Endothelial cell of umbilical vein (primary cell): ENCODE data around the gene AMBP. TPM values are rescaled to one million over a fixed set of nuclear protein-coding genes. Genes with fewer than 3 reads are reported as not detected.
"Not testable (repeated sequence)": the region's sequence is repeated elsewhere in the genome, so short reads cannot be mapped to it uniquely, and the experiment has no call there.

Experiments
- BruUV-seq: library from RNA; stranded (reverse); fragments of 400-500 nt; replicated peaks from 2 replicates; lab custom pipeline; 2021; lab: Mats Ljungman, UMichigan
- CTCF ChIA-PET: fragments of 300-600, 350-600 bp; sonication (Branson Sonifier 250); formaldehyde crosslinking; loops from one replicate; lab custom pipeline; 2021; ENCODE audit warnings: antibody characterized with exemption, inconsistent platforms; lab: Charles Lee
- POLR2A ChIA-PET: fragments of 300-600, 350-600 bp; sonication (Branson Sonifier 250); formaldehyde crosslinking; loops from one replicate; lab custom pipeline; 2021; ENCODE audit warnings: antibody characterized with exemption, inconsistent platforms; lab: Charles Lee
- DNase-seq: peaks from one replicate; pipeline ENCODE4 v3.0.0-alpha.2; 2011; ENCODE audit warnings: low read depth, low spot score
- FAIRE-seq: peaks from 2 replicates; lab custom pipeline; 2011; peaks lifted over from hg19 to GRCh38; lab: Jason Lieb, UNC
- H2AFZ ChIP-seq: 2 replicates; pipeline ENCODE4 v1.6.0; 2012; ENCODE audit warnings: low read depth, low read length, control low read depth, inconsistent platforms
- H3K27ac ChIP-seq: 2 replicates; pipeline ENCODE4 v1.5.1; 2011; ENCODE audit warnings: low read depth, mild to moderate bottlenecking, control low read depth, low read length, moderate library complexity; ENCODE audit not compliant: insufficient read depth
- H3K27me3 ChIP-seq, 2 experiments: 2 replicates each; pipeline versions ENCODE4 v1.6.0 to v1.6.1; 2011; ENCODE audit warnings: low read length in 2 of 2, mixed read lengths in 1 of 2; ENCODE audit not compliant: control insufficient read depth in 2 of 2, insufficient read depth in 2 of 2
- H3K36me3 ChIP-seq, 2 experiments: 2 replicates in 1 of 2; 3 replicates in 1 of 2; pipeline ENCODE4 v1.5.1; 2011; ENCODE audit warnings: low read length in 2 of 2, mild to moderate bottlenecking in 1 of 2, moderate library complexity in 1 of 2; ENCODE audit not compliant: control insufficient read depth in 2 of 2, insufficient read depth in 2 of 2; ENCODE audit errors: extremely low read depth in 1 of 2
- H3K4me1 ChIP-seq: 3 replicates; pipeline ENCODE4 v1.5.1; 2011; ENCODE audit warnings: mild to moderate bottlenecking, low read length; ENCODE audit not compliant: control insufficient read depth, insufficient read depth; ENCODE audit errors: extremely low read depth
- H3K4me2 ChIP-seq: 2 replicates; pipeline ENCODE4 v1.6.1; 2011; ENCODE audit warnings: low read length, control low read depth, mixed read lengths; ENCODE audit not compliant: insufficient read depth
- H3K4me3 ChIP-seq, 3 experiments: fragments of 200-600 bp in 1 of 3; sonication (generic), shearing (Covaris generic) in 1 of 3; replicated peaks in 1 of 3; 2 replicates each; pipeline ENCODE4 v1.5.1; 2011 to 2016; ENCODE audit warnings: control low read depth in 3 of 3, low read length in 3 of 3, mild to moderate bottlenecking in 2 of 3, inconsistent platforms in 1 of 3, low read depth in 1 of 3, moderate library complexity in 1 of 3; ENCODE audit not compliant: insufficient read depth in 1 of 3
- H3K79me2 ChIP-seq: 2 replicates; pipeline ENCODE4 v1.6.0; 2012; ENCODE audit warnings: low read length, inconsistent platforms; ENCODE audit not compliant: control insufficient read depth, insufficient read depth
- H3K9ac ChIP-seq: replicated peaks from 2 replicates; pipeline ENCODE3; 2011; ENCODE audit warnings: low read length, control low read depth; ENCODE audit not compliant: insufficient read depth; ENCODE audit errors: extremely low read depth
- H3K9me1 ChIP-seq: replicated peaks from 3 replicates; pipeline ENCODE4 v1.6.0; 2011; ENCODE audit warnings: mild to moderate bottlenecking, low read length; ENCODE audit not compliant: control insufficient read depth, insufficient read depth; ENCODE audit errors: extremely low read depth
- H3K9me3 ChIP-seq: replicated peaks from 2 replicates; pipeline ENCODE4 v1.5.1; 2012; ENCODE audit warnings: low read length, inconsistent platforms; ENCODE audit not compliant: control insufficient read depth, insufficient read depth
- H4K20me1 ChIP-seq: replicated peaks from 2 replicates; pipeline ENCODE3; 2011; ENCODE audit warnings: mild to moderate bottlenecking, low read length; ENCODE audit not compliant: control insufficient read depth, insufficient read depth; ENCODE audit errors: extremely low read depth
- CTCF ChIP-seq, 2 donors: IDR thresholded peaks; 1 replicate in 1 of 2; 2 replicates in 1 of 2; pipeline ENCODE4 v1.5.1; 2011; ENCODE audit warnings: low read length in 2 of 2, mild to moderate bottlenecking in 2 of 2, moderate library complexity in 2 of 2, control low read depth in 1 of 2, inconsistent platforms in 1 of 2, low read depth in 1 of 2; ENCODE audit not compliant: insufficient read depth in 1 of 2; ENCODE audit errors: extremely low read depth in 1 of 2
- GATA2 ChIP-seq: IDR thresholded peaks from 2 replicates; pipeline ENCODE4 v1.7.0; 2011; ENCODE audit warnings: low read depth, mild to moderate bottlenecking, moderate library complexity, mixed read lengths, low read length; ENCODE audit not compliant: insufficient read length, insufficient read depth
- JUN ChIP-seq: IDR thresholded peaks from 2 replicates; pipeline ENCODE4 v1.6.1; 2011; ENCODE audit warnings: borderline replicate concordance, low read depth; ENCODE audit not compliant: insufficient read length, insufficient read depth
- dilution Hi-C: fragments of 300-500 bp; cut with MboI; formaldehyde crosslinking; loops from one replicate; pipeline ENCODE4 v1.15.0; 2019; ENCODE audit warnings: low sequenced_read_pairs; ENCODE audit not compliant: extremely low pct_ligation_motif_present
- intact Hi-C: fragments of 100-400 bp; cut with micrococcal nuclease; formaldehyde crosslinking; loops from one replicate; pipeline ENCODE4 v1.10.0; 2022
- polyA plus RNA-seq, 4 experiments: library from polyadenylated mRNA; depleted of rRNA in 3 of 4; stranded (reverse) in 3 of 4; unstranded in 1 of 4; fragments of >200 nt; gene quantifications; 2 replicates each; pipeline versions ENCODE4 v1.2.1 to v1.2.3, GENCODE V29; 2011 to 2012; ENCODE audit warnings: missing spikeins in 1 of 4
- total RNA-seq: library from RNA; stranded (reverse); gene quantifications from 2 replicates; pipeline ENCODE4 v1.2.3, GENCODE V29; 2021

Gene AMBP
- total and polyA plus RNA-seq, 2 donors (not counting 3 experiments of a cell fraction or from before 2014, with no cell fraction given): not detected

GRCh38 chr9:114084282-114085073 lies 6.4 kb upstream of the AMBP start:
- no peaks in the 10 kb centered on the region for H3K9me1 ChIP-seq
- no peak overlapping the region for H3K27ac ChIP-seq
- no peak for TF ChIP-seq GATA2
- dilution Hi-C loops (loop anchor here (25.0 kb wide), 1 partner anchor 203 kb away; no protein-coding TSS in a partner anchor), intact Hi-C loops (no loop called here)
- DNase-seq: no peak
- H3K36me3 ChIP-seq: no peaks in the 10 kb centered on the region
- no peak overlapping the region for H3K4me3 ChIP-seq
- POLR2A ChIA-PET: no interaction called here
- no peak overlapping the region for H3K9ac ChIP-seq
- no peaks in the 10 kb centered on the region for H3K9me3 ChIP-seq
- CTCF ChIA-PET: interaction anchor here (0.6 to 6.1 kb wide), 8 partner anchors 9 to 347 kb away, joined by 3 to 195 read pairs (median 26); partner anchors contain the start of gene COL27A1
- no peaks in the 10 kb centered on the region for H4K20me1 ChIP-seq
- H3K27me3 ChIP-seq: peaks cover 5 to 15% of the 10 kb centered on the region in 2 experiments
- H2AFZ ChIP-seq: no peak overlapping the region
- FAIRE-seq: no peak
- BruUV-seq: no TSS peak
- no peaks in the 10 kb centered on the region for H3K79me2 ChIP-seq
- H3K4me1 ChIP-seq: no peaks in the 10 kb centered on the region
- H3K4me2 ChIP-seq: no peak overlapping the region

DNA sequence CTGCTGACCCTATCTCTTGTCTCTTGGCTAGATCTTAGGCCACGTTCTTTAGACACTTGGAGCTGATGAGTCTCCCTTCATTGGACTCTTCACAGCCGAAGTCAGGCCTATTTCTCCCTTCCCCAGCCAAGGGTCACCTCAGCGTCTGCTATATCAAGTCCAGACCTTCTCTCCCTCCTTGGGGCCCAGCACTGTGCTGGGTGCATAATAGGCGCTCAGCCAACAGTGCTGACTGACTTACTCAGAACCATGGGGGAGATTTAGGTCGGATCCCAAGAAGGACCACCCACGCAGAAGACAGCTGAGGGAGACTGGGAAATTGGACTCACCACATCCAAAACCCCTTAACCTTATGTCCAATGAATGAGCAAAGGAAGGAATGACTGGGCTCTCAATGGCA lies 5.6 kb upstream of the AMBP start:
- H3K27me3 ChIP-seq: peaks cover 5 to 15% of the 10 kb centered on the region in 2 experiments
- no peak overlapping the region for H3K9ac ChIP-seq
- H3K9me3 ChIP-seq: no peaks in the 10 kb centered on the region
- BruUV-seq: no TSS peak
- no peaks in the 10 kb centered on the region for H3K4me1 ChIP-seq
- H2AFZ ChIP-seq: no peak overlapping the region
- H3K9me1 ChIP-seq: no peaks in the 10 kb centered on the region
- intact Hi-C loops (loop anchor here (2.0 kb wide), 1 partner anchor 277 kb away; no protein-coding TSS in a partner anchor), dilution Hi-C loops (loop anchor here (25.0 kb wide), 1 partner anchor 204 kb away; no protein-coding TSS in a partner anchor)
- no peak for DNase-seq
- no peak overlapping the region for H3K4me2 ChIP-seq
- H3K36me3 ChIP-seq: no peaks in the 10 kb centered on the region
- TF ChIP-seq CTCF (IDR thresholded peaks at IDR 0.05; ENCODE audit: extremely low read depth in 1 of 2, insufficient read depth in 1 of 2, low read depth in 1 of 2, low read length in 2 of 2): no peak
- no peak for TF ChIP-seq JUN
- no peaks in the 10 kb centered on the region for H3K79me2 ChIP-seq
- ChIA-PET POLR2A (no interaction called here), CTCF (interaction anchor here (0.6 to 6.1 kb wide), 16 partner anchors 10 to 346 kb away, joined by 3 to 195 read pairs (median 10); partner anchors contain the start of gene COL27A1)
- no peak for FAIRE-seq
- H4K20me1 ChIP-seq: no peaks in the 10 kb centered on the region
- H3K4me3 ChIP-seq: no peak overlapping the region
- H3K27ac ChIP-seq: no peak overlapping the region

- H3K79me2 ChIP-seq, H3K4me1 ChIP-seq, H3K36me3 ChIP-seq, H4K20me1 ChIP-seq, H3K9ac ChIP-seq, H2AFZ ChIP-seq, H3K4me3 ChIP-seq, BruUV-seq, DNase-seq, H3K4me2 ChIP-seq, FAIRE-seq, H3K9me3 ChIP-seq, H3K27ac ChIP-seq, H3K9me1 ChIP-seq: not testable (repeated sequence)
- dilution Hi-C loops: loop anchor here (25.0 kb wide), 1 partner anchor 204 kb away; no protein-coding TSS in a partner anchor
- ChIA-PET CTCF (interaction anchor here (0.5 to 6.1 kb wide), 73 partner anchors 11 to 772 kb away, joined by 3 to 195 read pairs (median 5); partner anchors contain the start of genes COL27A1, KIF12 and ZNF618), POLR2A (interaction anchor here (0.6 kb wide), 1 partner anchor 305 kb away, joined by 5 read pairs; no protein-coding TSS in a partner anchor)
- intact Hi-C loops: loop anchor here (1.0 to 2.0 kb wide), 7 partner anchors 25 to 346 kb away; partner anchors contain the start of gene COL27A1
- H3K27me3 ChIP-seq: peaks cover 5 to 15% of the 10 kb centered on the region in 2 experiments
Observed at GRCh38 chr9:114082763-114083412, 4.8 kb upstream of the AMBP start.
